DND-41 (cell line): ENCODE measurements around the gene NR4A2.

Experiments
- ATAC-seq: fragments of 200-7000 bp; cut with Tn5 transposase; 3 replicates; pipeline ENCODE4 v1.9.1; 2021; ENCODE audit warnings: low read depth; ENCODE audit not compliant: insufficient read depth
- DNase-seq: peaks from one replicate; pipeline ENCODE4 v3.0.0-alpha.2; 2020
- H2AFZ ChIP-seq: 2 replicates; pipeline ENCODE4 v1.6.0; 2012; ENCODE audit warnings: low read depth, low read length
- H3K27ac ChIP-seq: 2 replicates; pipeline ENCODE4 v1.5.1; 2012; ENCODE audit warnings: low read length, inconsistent platforms
- H3K27me3 ChIP-seq: fragments of 200-600 bp; sonication (generic); 2 replicates; pipeline ENCODE4 v1.6.0; 2012; ENCODE audit warnings: low read length, mild to moderate bottlenecking, inconsistent platforms; ENCODE audit not compliant: insufficient read depth, poor library complexity
- H3K36me3 ChIP-seq: 2 replicates; pipeline ENCODE4 v1.5.1; 2012; ENCODE audit warnings: low read length, inconsistent platforms; ENCODE audit not compliant: insufficient read depth
- H3K4me1 ChIP-seq: 2 replicates; pipeline ENCODE4 v1.5.1; 2012; ENCODE audit warnings: mild to moderate bottlenecking, low read length; ENCODE audit not compliant: insufficient read depth
- H3K4me2 ChIP-seq: 2 replicates; pipeline ENCODE4 v1.6.0; 2012; ENCODE audit warnings: mild to moderate bottlenecking, moderate library complexity, low read length, inconsistent platforms; ENCODE audit not compliant: insufficient read depth
- H3K4me3 ChIP-seq, 2 experiments: fragments of 200-600 bp in 1 of 2; shearing (Covaris generic) in 1 of 2; 2 replicates each; pipeline ENCODE4 v1.5.1; 2012 to 2016; ENCODE audit warnings: inconsistent platforms in 2 of 2, low read length in 2 of 2, mild to moderate bottlenecking in 2 of 2, low read depth in 1 of 2, moderate library complexity in 1 of 2
- H3K79me2 ChIP-seq: 2 replicates; pipeline ENCODE4 v1.6.0; 2012; ENCODE audit warnings: low read length, inconsistent platforms; ENCODE audit not compliant: insufficient read depth
- H3K9ac ChIP-seq: 2 replicates; pipeline ENCODE4 v1.6.0; 2012; ENCODE audit warnings: low read depth, mild to moderate bottlenecking, inconsistent platforms, low read length, moderate library complexity
- H3K9me3 ChIP-seq: 2 replicates; pipeline ENCODE4 v1.5.1; 2012; ENCODE audit warnings: low read length, moderate library complexity, mild to moderate bottlenecking, inconsistent platforms; ENCODE audit not compliant: insufficient read depth, severe bottlenecking
- H4K20me1 ChIP-seq: 2 replicates; pipeline ENCODE4 v1.6.0; 2012; ENCODE audit warnings: low read length; ENCODE audit not compliant: insufficient read depth
- CTCF ChIP-seq: IDR thresholded peaks from 2 replicates; pipeline ENCODE4 v1.5.1; 2012; ENCODE audit warnings: borderline replicate concordance, low read length, moderate library complexity, mild to moderate bottlenecking; ENCODE audit not compliant: poor library complexity, severe bottlenecking; ENCODE audit errors: extremely low read depth
- EZH2 ChIP-seq: IDR thresholded peaks from 3 replicates; pipeline ENCODE4 v1.6.1; 2012; ENCODE audit warnings: borderline replicate concordance, low read depth, mild to moderate bottlenecking, moderate library complexity, low read length, inconsistent platforms; ENCODE audit not compliant: severe bottlenecking

Gene NR4A2

GRCh38 chr2:156338578-156338977 is 6.1 kb upstream of the NR4A2 start:
- no peak overlapping the region for H2AFZ ChIP-seq
- H3K36me3 ChIP-seq: no peaks in the 10 kb centered on the region
- H3K79me2 ChIP-seq: no peaks in the 10 kb centered on the region
- no peak overlapping the region for H3K4me3 ChIP-seq
- no peaks in the 10 kb centered on the region for H3K9me3 ChIP-seq
- ATAC-seq (no peak), DNase-seq (no peak)
- H3K27ac ChIP-seq: no peak overlapping the region; the same call in 1 of the 2 replicates
- H4K20me1 ChIP-seq: no peaks in the 10 kb centered on the region
- TF ChIP-seq EZH2 (no peak), CTCF (no peak)
- H3K4me1 ChIP-seq: peaks cover 75% of the 10 kb centered on the region
- no peaks in the 10 kb centered on the region for H3K27me3 ChIP-seq
- H3K4me2 ChIP-seq: no peak overlapping the region
- H3K9ac ChIP-seq: no peak overlapping the region

GRCh38 chr2:156334496-156335478 is 2.3 kb upstream of the NR4A2 start:
- H3K4me2 ChIP-seq: peak overlapping the region; percentile 99
- H3K36me3 ChIP-seq: no peaks in the 10 kb centered on the region
- H3K27ac ChIP-seq: peak overlapping the region; percentile 92
- H3K4me1 ChIP-seq: peaks cover 70% of the 10 kb centered on the region
- peak; percentile 62 for ATAC-seq
- H3K4me3 ChIP-seq: peak overlapping the region; percentile 35 to 85
- peak overlapping the region; percentile 70 for H3K9ac ChIP-seq
- peaks cover 8% of the 10 kb centered on the region for H3K27me3 ChIP-seq
- peak overlapping the region; percentile 58 for H2AFZ ChIP-seq
- TF ChIP-seq CTCF (peak; percentile 1), EZH2 (no peak)
- no peaks in the 10 kb centered on the region for H4K20me1 ChIP-seq
- no peaks in the 10 kb centered on the region for H3K79me2 ChIP-seq
- no peak for DNase-seq
- no peaks in the 10 kb centered on the region for H3K9me3 ChIP-seq

- DNase-seq (peak; percentile 86), ATAC-seq (peak; percentile 63)
- H3K79me2 ChIP-seq: no peaks in the 10 kb centered on the region
- peaks cover 63% of the 10 kb centered on the region for H3K4me1 ChIP-seq
- peaks cover 8% of the 10 kb centered on the region for H3K27me3 ChIP-seq
- TF ChIP-seq CTCF: no peak
- no peak for TF ChIP-seq EZH2
- peak overlapping the region; percentile 81 for H2AFZ ChIP-seq
- peak overlapping the region; percentile 70 for H3K9ac ChIP-seq
- no peaks in the 10 kb centered on the region for H3K9me3 ChIP-seq
- peak overlapping the region; percentile 77 for H3K27ac ChIP-seq
- peak overlapping the region; percentile 35 to 85 for H3K4me3 ChIP-seq
- no peaks in the 10 kb centered on the region for H4K20me1 ChIP-seq
- peak overlapping the region; percentile 99 for H3K4me2 ChIP-seq
- H3K36me3 ChIP-seq: no peaks in the 10 kb centered on the region
Observed at GRCh38 chr2:156333951-156334495, 1.5 kb upstream of the NR4A2 start.
